SK-MEL-5 (cell line): ENCODE data around the gene COL4A2. TPM values are rescaled to one million over a fixed set of nuclear protein-coding genes. Genes with fewer than 3 reads are reported as not detected.

Experiments
- DNase-seq: peaks from one replicate; pipeline ENCODE4 v3.0.0-alpha.2; 2016; ENCODE audit warnings: low read depth, low spot score
- in situ Hi-C: cut with HindIII; loops from 2 replicates; pipeline ENCODE4 v1.10.0; 2016; ENCODE audit warnings: low sequenced_read_pairs, high pct_unique_total_duplicates, low pct_unique_long_range_greater_than_20kb
- total RNA-seq: library from RNA; depleted of rRNA; stranded (reverse); fragments of >200 nt; shearing (Covaris generic); gene quantifications from 2 replicates; pipeline ENCODE4 v1.2.3, GENCODE V29; 2014

Gene COL4A2
- total RNA-seq, 1 experiment from 2014 or later, result 23.4 TPM

GRCh38 chr13:110339975-110340550 lies 33.0 kb downstream of the COL4A2 start:
- DNase-seq, result no peak
- in situ Hi-C loops, result no loop called here

- DNase-seq, result no peak
- in situ Hi-C loops, result no loop called here
Observed at GRCh38 chr13:110340812-110341444, 33.8 kb downstream of the COL4A2 start.

DNA sequence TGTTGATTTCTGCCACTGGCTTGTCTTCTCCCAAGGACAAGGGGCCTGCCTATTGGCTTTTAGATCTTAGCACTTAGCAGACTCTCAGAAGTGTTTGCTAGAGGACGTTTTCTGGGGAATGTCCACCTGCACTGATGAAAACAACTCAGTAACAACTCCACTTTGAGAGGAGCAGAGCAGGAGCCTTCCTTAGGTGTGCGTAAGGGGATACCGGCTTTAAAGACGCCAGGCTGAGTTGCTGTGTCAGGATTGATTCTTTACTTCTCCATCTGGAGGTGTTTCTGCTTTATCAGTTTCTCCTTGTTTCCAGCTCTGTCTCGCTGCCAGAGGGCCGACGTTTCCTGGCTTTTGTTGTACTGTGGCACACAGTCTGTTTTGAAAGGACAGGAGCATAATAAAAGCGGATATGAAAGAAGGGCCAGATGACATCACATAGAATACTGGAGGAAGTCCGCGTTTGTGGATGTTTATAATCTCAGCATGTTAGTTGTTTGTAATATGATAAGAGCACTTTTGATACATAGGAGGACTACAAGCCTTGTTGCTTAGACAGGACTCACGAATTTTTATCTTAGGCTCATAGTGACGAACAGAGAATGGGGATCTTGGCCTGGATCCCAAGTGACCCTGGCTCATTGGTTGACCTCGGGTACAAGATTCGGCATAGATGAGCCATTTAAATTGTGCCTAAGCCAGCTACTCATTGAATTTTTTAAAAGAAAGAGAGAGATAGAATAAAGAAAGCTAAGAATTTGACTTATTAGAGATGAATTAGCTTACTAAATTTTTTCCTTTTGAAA lies 34.6 kb downstream of the COL4A2 start:
- DNase-seq, result no peak
- in situ Hi-C loops, result no loop called here

DNA sequence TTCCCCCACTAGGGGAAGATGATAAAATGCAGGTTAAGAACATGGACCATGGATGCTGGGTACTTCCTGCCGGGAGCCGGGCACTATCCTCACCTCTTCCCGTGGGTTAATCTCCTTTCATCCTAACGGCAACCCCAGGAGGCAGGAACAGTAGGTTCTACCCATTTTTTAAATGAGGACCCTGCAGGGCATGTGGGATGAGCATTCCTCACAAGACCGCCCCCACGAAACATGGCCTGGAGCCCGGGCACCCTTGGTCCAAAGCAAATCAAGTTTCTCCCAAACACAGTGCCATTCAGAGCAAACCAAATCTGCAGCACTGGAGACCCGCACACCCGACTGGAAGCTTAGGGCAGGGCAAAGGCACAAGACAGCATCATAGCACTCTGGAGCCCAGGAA lies 35.4 kb downstream of the COL4A2 start:
- in situ Hi-C loops, result no loop called here
- no peak for DNase-seq

DNA sequence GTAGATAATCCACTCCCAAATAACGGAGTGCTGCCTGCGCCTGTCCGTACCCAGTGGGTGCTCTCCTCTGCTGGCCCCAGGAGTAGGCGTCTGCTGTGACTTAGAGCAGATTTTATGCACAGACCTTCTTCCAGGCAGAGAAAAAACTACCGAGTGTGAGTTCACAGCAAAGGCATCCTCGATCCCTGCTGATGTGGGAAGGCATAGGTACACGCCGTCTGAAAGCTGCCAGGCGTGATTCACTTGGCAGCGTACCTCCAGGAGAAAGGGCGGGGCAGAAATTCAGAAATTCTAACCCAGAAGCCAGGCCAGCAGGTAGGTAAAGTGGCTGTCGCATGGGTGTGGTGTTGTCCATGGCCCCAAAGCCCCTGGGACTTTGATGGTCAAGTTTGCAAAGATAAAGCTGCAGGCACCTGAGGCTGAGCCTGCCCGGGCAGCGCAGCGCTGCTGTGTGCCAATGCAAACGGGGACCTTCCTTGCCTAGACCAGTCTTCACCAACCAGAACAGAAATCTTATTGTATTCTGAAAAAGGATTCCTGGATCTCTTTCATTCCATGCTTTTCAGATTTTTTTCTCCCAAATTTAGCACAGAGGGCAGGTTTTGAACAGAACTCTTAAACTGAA lies 36.3 kb downstream of the COL4A2 start:
- in situ Hi-C loops, result no loop called here
- DNase-seq, result no peak

DNA sequence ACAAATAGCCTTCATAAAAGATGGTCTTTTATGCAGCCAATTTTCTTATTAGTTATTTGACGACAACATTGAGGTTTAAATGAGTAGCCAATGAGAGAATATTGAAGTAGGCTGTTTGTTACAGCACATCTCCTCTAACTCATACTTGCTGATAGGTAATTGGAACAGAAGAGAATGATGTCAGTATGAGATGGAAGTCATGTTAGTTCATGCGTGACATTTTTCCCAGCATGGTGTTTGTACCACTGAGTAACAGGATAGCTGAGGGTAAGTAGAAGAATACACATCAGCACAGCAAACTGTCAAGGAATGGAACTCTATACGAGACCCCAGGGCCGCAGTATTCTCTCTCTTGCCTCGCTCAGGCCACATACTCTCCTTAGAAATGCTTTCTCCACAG lies 37.2 kb downstream of the COL4A2 start:
- in situ Hi-C loops, result no loop called here
- DNase-seq, result no peak

DNA sequence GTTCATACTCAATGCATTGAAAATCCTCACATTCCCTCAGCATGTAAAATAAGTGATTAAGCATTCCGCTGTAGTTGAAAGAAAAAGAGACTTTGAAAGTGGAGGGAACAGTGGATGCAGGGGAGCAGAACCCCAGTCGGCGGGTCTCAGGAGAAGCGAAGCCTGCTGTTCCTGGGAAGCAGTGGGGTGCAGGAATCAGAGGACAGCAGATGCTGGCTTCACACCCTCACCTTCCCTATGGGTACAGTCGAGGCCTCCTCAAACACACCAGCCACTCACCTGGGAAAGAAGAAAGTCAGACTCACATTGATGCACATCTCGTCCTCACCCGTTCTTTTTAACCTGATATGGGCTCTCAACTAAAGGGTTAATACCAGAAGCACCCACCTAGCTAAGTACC lies 38.2 kb downstream of the COL4A2 start:
- no peak for DNase-seq
- in situ Hi-C loops, result no loop called here

DNA sequence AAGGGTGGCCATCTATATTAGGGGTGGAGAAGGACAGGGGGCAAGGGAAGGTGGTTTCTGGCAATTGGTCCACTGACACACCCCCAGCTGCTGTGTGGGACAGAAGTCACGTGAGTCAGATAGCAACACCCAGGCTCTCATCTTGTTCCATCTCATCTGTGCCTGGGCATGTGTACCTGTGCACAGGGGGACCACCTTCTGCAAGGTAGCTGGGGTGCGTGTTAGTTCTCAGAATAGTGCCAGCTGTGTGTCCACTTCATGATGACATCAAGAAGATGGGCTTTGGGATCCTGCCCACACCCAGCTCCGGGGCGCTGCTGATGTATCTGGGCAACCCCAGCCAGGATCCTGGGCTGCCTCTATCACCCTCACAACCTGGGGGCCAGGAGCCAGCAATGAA lies 38.6 kb downstream of the COL4A2 start:
- no peak for DNase-seq
- in situ Hi-C loops, result no loop called here

- DNase-seq, result no peak
- in situ Hi-C loops, result no loop called here
Observed at GRCh38 chr13:110346661-110347067, 39.6 kb downstream of the COL4A2 start.

DNA sequence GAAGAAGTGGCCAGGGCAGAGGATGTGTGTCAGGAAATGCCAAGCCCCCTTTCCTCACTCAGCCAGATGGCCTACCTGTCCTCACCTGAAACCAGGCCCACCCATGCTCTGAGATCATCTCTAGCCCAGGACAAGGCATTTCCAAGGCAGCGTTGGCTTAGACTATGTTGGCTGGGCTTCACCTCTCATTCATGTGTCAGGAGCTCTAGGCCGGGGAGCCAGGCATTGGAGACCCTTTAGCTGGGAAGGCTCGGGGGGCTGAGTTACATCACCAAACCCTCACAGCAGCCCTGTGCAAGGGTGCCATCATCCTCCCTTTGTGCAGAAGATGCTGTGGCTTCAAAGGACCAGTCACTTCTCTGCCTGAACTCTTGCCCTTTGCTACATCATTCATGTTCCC lies 40.0 kb downstream of the COL4A2 start:
- in situ Hi-C loops, result no loop called here

GRCh38 chr13:110347535-110348308 lies 40.6 kb downstream of the COL4A2 start:
- DNase-seq, result no peak
- in situ Hi-C loops, result no loop called here

More for the DNA sequence above, 40.0 kb downstream of the COL4A2 start:
- no peak for DNase-seq

DNA sequence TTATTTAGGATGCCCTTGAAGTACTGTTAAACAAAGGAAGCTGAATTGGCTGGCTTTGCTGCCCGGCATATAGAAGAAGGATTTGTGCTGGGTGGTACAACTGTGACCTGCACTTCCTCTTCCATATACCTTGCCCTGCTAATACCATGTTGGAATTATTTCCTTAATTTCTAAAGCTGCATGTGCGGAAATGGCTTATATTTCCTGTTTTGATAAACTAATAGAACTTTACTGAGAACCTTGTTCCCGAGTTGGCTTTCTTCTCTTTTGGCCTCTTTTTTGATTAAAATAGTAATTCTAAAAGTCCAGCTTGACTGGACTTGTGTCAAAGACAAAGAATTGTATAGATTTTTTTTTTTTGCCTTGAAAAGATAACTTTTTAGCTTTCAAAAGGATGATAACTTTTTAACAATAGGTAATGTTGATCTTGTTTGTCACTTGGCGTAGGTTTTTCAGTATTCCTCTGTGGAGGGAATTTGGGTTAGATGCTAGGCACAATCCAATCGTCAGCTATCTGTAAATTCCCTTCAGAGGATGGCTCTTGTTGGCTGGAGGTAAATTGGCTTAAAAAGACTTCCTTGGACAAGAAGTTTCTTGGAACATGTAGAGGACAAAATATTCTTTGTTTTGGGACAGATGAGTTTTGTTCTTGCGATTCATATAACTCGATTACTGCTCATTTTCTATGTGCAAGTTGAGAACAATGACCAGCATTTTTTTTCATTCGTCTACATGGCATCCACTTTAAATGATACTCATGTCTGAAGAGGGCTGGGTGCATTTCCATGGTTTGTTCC lies 41.4 kb downstream of the COL4A2 start:
- peak; percentile 50 for DNase-seq
- in situ Hi-C loops, result no loop called here

DNA sequence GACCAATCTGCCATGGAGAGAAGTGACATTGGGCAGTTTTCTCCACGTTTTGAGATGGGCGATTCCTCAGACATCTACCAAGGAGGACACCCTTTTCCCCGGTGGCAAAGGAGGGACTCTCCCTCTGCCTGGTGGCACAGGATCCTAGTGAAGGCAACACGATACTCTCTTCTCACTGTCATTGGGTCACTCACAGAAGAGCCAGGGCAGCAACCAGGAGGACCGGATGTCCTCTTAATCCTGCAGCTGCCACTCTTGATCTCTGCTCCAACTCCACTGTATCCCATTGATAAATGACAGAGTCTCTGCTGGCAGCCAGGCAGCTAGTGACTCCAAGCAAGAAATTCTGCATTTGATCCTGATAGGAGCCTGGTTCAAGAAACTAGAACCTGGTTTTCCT lies 42.2 kb downstream of the COL4A2 start:
- in situ Hi-C loops, result no loop called here
- DNase-seq, result no peak

DNA sequence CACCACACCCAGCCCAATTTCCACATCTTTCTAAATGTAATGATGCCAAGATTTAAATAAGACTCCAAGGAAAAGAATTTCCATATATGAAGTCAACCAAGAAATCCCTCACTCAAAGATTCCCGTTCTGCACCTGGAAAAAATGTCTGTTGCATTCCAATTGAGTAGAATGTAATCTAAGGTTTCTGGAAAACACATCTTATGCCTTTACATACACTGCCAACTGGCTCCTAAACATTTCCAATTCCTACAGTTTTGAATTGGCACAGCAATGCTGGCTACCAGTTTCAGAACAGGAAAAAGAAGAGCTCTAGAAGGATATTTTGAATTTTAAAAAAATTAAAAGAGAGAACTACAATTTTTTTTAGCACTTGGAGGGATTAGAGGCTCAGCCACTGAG lies 43.0 kb downstream of the COL4A2 start:
- DNase-seq, result no peak

DNA sequence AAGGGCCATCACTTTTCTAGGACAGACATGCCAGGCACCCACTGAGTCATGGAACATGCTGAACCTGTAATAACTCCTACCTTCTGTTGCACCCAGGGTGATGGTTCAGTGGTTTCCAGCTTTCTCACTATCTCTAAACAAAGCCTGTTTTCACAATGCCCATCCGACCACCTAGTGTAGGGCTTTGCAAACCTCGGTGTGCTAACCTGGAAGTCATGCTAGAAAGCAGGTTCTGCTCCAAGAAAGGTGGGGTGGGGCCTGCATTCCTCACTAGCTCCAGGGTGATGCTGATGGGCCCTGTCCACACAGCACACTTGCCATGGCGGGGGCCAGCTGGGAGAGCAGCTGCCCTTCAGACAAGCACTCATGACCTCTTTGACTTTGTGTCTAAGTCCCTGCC lies 43.4 kb downstream of the COL4A2 start:
- no peak for DNase-seq
- in situ Hi-C loops, result no loop called here

More for the DNA sequence above, 43.0 kb downstream of the COL4A2 start:
- in situ Hi-C loops, result no loop called here

DNA sequence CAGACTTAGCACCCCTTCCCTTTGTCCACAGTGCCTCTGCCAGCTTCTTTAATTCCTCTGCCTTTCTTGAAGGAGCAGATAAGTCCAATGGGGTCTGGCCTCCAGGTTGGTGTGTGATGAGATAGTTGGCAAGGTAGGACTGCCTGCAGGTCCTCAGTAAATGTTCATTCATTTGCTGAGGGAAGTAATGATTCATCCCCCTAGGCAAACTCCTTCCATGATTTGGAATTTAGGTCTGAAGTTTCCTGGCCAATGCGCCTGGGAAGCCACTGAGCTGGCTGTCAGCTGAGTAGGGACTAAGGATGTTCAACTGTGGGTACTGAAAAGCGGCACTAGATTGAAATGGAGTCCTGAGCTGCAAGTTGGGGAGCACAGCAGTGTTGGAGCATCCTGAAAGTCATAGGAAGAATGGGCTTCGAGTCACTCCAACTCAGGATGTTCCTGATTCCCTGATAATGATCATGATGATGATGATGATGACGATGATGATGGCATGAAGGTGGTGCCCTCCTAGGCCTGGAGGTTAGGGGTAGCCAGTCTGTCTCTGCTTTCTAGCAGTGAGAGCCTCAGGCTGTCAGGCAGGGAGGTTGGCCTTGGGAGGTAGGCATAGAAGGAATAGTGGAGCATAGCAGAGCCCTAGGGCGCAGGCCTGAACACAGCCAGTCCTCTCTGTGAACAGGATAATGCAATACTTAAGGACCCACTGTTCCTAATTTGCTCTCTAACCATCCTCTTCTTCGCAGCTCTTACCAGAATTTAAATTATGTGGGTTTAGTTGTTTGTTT lies 44.7 kb downstream of the COL4A2 start:
- in situ Hi-C loops, result no loop called here
- no peak for DNase-seq
